HG03095 (cell line): ENCODE results near the gene TTLL8.
"Not testable (repeated sequence)": the region's sequence is repeated elsewhere in the genome, so short reads cannot be mapped to it uniquely, and the experiment has no call there.

Experiments used
- ATAC-seq: cut with Tn5 transposase; IDR thresholded peaks from one replicate; pipeline ENCODE4 v1.9.1; 2021; ENCODE audit warnings: moderate library complexity; ENCODE audit not compliant: unreplicated experiment

TTLL8 gene

GRCh38 chr22:50058061-50058905, at the start of gene TTLL8:
Gene TTLL8 (minus strand): TSS chr22:50058298.
- ATAC-seq = no peak

- no peak for ATAC-seq
Observed at GRCh38 chr22:50107529-50107928, 49.4 kb upstream of the TTLL8 start.

DNA sequence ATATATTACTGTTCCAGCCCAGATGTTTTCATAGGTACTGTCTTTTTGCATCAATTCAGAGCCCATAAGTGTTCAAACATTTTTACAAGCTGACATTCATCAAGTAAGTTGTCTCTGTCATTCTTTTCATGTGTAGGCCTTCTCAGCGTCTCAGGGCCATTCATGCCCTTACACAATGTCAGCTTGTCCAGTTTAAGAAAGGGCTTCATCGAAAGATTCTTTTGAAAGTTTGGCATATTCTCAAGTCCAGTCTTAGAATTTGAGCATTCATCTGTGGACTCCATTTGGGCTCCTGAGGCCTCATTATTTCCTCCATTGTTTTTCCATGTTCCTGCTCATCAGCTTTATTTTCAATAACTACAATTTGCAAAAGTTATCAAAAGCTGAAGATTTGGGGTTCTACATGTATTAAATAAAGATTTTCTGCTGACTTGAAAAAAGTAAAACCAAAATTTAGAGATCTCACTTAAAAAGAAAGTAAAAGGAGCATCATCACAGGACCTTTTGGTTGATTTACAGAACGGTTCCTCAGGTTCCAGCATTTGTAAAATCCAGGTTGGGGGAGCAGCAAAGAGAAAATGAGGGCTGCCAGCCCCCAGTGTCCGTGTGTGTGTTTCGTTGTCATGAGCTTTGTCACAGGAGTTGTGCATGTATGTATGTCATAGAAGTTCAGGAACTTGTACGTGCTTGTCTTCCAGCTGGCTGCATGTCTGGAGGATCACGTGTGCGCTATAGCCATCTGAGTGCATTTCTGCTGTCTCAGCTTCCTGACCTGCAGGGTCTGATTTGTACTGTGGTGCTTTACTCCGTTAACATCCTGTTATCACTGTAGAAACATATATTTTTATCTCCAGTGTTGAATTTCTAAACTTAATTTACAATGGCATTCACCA, 47.4 kb upstream of the TTLL8 start:
- no peak for ATAC-seq

DNA sequence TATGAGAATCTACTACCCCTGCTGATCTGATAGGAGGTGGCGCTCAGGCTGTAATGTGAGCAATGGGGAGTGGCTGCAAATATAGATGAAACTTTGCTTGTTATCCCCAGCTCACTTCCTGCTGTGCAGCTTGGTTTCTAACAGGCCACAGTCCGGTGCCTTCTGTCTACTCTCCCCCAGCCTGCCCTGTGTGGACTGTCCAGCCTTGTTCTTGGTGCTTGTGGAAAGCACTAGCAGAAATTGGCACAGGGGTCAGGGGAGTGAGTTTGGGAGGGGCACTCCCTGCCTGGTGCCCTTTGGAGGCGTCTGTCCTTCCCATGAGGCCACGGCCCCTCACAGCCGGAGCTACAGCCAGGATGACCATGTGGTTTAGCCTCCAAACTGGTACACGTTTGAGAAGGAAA, 46.0 kb upstream of the TTLL8 start:
- ATAC-seq = no peak

DNA sequence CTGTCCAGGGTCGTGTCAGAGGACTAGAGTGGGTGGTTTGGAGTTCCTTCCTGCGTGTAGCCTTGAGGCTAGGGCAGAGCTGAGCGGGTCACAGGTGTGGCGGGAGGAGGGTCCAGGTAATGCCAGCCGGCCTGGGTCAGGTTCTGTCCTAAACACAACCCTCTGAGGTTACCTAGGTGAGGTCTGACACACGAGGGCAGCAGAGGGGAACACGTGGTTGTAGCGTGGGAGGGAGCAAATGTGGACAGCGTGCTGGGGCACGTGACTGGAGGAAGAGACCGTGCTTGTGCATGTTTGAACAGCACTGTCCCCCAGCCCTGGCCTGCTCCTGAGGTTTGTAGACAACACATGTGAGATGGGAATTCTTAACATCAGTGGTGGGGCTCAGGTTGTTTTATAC, 44.8 kb upstream of the TTLL8 start:
- ATAC-seq = no peak

DNA sequence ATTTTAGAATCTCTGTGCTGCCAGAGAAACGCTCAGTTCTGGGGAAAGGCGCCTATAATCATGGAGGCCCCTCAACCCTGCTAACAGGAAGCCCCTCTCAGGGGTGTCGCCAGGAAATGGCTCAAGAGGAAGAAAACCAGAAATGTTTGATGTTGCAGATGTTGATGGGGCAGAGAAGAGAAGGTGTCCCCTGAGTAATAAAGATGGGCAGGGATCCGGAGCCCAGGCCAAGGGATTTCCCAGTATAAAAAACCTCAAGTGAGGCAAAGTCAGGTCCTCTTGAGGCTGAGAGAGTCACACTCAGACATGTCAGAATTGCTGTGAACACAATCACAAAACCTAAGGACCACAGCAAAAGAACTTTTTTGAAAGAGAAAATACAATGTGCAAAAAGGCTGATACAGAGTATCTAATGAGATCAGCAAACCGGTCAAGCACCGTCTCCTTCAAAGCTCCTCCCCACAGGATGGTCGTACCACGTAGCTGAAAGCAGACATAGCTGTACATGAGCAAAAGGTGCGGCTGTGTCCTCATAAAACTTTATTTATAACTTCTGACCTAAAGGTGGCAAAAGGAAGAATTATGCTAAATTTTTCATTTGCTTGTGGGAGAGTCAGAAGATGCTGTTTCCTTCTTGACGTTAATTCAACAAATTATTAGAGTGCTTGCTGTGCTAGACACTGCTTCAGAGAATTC, 43.9 kb upstream of the TTLL8 start:
- ATAC-seq = no peak

DNA sequence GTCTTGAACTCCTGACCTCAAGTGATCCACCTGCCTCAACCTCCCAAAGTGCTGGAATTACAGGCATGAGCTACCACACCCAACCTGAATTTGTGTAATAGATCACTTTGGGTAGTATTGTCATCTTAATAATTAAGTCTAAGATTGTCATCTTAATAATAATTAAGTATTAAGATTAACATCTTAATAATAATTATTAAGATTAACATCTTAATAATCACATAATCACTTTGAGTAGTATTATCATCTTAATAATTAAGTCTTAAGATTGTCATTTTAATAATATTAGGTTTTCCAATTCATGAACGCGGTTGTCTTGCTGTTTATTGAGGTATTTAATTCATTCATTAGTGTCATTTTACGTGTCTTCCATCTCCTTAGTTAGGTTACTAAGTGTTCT, 40.0 kb upstream of the TTLL8 start:
- no peak for ATAC-seq

- no peak for ATAC-seq
Observed at GRCh38 chr22:50092342-50092741, 34.2 kb upstream of the TTLL8 start.

DNA sequence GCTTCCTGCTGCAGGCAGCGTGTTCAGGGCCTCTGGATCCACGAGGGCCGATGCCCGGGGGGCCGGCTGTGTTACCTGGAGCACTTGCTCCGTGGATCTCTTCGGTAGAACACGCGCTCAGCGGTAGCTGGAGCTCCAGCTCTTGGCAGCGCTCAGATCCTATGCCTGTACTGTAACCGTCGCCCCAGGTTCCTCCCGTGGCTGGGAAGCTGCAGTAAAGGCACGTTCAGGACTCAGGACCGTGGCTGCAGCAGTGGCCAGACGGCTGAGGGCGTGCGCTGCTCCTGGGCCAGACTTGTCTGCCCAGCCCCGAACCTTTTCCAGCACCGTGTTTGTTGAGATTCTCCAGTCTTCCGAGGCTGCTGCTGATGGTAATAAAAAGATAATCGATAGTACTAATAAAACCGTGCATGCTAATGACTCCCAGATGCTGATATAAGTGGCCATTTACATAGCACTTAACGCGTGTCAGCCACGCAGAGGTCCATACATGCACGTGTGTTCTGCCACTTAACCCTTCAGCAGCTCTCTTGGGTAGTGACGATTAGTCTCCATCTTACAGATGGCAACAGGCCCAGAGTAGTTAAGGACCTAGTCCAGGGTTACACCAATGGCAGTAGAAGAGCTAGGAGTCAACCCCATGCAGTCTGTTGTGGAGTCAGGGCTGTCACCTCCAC, 33.1 kb upstream of the TTLL8 start:
- no peak for ATAC-seq

GRCh38 chr22:50090412-50090714, 32.3 kb upstream of the TTLL8 start:
- ATAC-seq = no peak

DNA sequence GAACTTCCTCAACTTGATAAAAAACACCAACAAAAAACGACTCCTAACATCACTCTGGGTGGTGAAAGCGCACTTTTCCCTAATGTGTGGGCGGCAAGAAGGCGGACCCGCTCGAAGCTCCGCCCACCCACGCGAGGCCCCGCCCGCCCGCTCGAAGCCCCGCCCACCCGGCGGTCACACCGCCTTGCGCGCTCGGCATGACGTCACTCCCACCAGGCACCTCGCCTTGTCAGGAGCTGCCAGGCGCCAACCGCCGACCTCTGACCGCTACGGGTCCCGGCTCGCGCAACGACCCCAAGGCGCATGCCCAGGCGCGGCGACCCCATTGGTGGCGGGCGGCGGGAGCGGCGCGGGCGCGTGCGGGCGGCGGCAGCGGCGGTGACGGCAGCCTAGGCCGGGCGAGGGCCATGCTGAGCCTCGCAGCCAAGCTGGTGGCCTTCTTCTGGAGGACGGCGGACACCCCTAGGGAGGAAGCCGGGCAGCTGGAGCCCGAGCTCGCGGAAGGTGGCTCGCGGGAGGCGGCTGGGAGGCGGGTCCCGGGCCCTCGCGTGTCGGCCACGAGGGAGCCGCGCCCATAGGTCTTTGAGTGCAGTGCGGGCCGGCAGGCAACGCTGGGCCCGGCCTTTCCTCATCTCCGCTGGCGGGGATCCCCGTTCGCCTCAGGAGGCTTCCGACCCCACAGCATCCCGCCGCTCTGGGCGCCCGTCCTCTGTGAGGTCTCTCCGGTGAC, 31.7 kb upstream of the TTLL8 start, which contains the start of gene MOV10L1:
Gene MOV10L1, plus strand, starts transcription at position 325 of the 730 bp plus-strand sequence. Its CDS starts 83 bp downstream, at position 408.
- ATAC-seq = no peak

DNA sequence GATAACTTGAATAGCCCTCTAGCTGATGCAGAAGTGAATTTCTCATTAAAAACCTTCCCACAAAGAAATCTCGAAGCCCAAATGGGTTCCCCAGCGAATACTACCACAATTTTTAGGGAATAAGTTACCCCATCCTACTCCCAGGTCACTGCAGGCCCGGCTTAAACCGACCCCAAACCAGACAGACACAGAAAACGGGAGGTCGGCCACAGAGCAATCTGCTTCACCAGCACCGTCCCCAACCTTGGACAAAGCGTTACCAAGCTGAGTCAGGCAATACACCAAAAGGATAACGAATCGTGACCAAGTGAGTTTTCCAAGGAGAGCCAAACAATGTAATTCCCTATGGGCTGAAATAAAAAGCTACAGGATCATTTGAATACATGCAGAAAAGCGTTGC, 31.1 kb upstream of the TTLL8 start:
- ATAC-seq = no peak

GRCh38 chr22:50088096-50088495, 30.0 kb upstream of the TTLL8 start:
- no peak for ATAC-seq

GRCh38 chr22:50087646-50088045, 29.5 kb upstream of the TTLL8 start:
- ATAC-seq = no peak

DNA sequence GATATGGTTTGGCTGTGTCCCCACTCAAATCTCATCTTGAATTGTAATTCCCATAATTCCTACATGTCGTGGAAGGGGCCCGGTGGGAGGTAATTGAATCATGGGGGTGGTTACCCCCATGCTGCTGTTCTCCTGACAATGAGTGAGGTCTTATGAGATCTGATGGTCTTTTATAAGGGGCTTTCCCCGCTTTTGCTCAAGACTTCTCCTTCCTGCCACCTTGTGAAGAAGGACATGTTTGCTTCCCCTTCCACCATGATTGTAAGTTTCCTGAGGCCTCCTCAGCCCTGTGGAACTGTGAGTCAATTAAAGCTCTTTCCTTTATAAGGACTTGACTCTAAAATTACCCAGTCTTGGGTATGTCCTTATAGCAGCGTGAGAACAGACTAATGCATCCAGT, 28.9 kb upstream of the TTLL8 start:
- ATAC-seq = not testable (repeated sequence)

DNA sequence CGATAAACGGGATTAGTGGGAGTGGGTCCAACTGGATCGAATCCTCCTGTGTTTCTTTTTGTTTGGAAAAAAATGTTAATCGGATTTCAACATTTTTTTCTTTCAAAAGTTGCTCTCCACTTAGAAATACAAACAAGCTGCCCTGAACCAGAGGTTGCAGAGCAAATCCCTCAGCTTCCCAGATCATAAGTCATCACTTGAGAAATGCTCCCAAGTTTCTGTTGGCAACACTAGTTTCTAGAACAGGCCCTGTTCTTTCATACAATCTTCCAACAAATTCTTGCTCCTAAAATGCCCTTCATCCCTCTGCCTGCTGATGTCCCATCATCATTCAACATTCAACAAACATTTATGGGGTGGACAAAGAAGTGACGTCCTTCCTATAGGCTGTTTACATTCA, 28.4 kb upstream of the TTLL8 start:
- ATAC-seq = no peak

- no peak for ATAC-seq
Observed at GRCh38 chr22:50085211-50085972, 27.3 kb upstream of the TTLL8 start, which contains the start of gene MLC1. Gene MLC1 (minus strand): TSS chr22:50085426. CDS start chr22:50084902, 524 bp downstream.

DNA sequence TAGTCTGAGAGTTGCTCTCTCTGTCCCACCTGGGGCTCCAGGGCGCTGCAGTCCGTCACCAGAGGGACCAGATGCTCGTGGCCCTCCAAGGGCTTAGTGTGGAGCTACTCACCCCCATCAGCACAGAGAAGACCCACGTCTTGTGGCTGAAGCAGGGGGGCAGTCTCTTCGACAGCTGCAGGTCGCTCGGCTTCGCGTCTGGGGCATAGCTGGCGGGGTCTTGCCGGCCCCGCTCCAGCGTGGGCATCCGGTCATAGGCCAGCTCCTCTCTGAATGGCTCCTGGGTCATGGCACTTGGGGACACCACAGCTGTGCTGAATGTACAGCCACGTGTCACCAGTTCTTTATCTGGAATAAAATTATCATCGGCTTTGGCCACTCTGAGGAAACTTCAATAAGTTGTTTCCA, 26.5 kb upstream of the TTLL8 start:
- no peak for ATAC-seq

- ATAC-seq = no peak
Observed at GRCh38 chr22:50084080-50084477, 26.0 kb upstream of the TTLL8 start.
